Measurements from ENCODE around the gene PKD2L1.
A peak's percentile ranks its signal among the peaks of the same experiment; 100 is the strongest.
"Not testable (repeated sequence)": the region's sequence is repeated elsewhere in the genome, so short reads cannot be mapped to it uniquely, and the experiment has no call there.

The PKD2L1 gene

DNA sequence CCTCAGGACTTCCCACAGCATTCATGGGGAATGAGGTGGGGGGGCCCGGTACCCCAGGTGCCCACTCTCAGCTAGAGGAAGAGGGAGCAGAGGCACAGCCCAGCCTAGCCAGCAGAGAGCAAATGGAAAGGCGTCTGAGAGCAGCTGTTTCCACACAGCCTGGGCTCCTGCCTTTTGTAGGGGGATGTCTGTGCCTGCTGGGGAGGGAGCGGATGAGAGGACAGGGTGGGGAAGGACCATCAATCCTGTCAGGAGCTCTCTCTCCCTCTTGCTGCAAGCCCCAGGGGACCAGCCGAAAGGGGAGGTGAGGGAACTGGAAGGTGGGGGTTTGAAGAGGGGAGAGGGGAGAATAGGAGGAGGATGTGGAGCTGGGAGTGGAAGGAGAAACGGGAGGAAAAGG lies at the start of gene PKD2L1:
Gene PKD2L1 (minus strand): TSS at position 150 of the 400 bp plus-strand sequence. CDS start 125 bp downstream, at position 25.
- no peak for DNase-seq

DNA sequence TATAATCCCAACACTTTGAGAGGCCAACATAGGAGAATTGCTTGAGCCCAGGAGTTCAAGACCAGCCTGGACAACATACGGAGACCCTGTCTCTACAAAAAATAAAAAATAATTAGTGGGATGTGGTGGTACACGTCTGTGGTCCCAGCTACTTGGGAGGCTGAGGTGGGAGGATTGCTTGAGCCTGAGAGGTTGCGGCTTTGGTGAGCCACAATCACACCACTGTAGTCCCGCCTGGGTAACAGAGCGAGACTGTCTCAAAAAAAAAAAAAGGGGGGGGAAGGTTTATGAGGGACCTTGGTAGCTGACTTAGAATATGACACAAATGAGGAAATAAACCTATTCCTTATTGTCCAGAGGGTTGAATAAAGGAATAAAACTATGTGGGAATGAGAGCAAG lies 47.8 kb upstream of the PKD2L1 start:
- no peak for DNase-seq

DNA sequence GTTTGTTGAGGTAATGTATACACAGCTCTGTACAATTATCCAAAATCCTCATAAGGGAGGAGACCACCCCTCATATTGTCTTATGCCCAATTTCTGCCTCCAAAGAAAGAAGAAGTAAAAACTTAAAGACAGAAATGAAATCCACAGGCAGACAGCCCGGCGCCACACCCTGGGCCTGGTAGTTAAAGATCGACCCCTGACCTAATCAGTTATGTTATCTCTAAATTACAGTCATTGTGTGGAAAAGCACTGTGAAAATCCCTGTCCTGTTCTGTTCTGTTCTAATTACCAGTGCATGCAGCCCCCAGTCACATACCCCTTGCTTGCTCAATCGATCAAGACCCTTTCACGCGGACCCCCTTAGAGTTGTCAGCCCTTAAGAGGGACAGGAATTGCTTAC lies 46.6 kb upstream of the PKD2L1 start:
- DNase-seq: not testable (repeated sequence)

DNA sequence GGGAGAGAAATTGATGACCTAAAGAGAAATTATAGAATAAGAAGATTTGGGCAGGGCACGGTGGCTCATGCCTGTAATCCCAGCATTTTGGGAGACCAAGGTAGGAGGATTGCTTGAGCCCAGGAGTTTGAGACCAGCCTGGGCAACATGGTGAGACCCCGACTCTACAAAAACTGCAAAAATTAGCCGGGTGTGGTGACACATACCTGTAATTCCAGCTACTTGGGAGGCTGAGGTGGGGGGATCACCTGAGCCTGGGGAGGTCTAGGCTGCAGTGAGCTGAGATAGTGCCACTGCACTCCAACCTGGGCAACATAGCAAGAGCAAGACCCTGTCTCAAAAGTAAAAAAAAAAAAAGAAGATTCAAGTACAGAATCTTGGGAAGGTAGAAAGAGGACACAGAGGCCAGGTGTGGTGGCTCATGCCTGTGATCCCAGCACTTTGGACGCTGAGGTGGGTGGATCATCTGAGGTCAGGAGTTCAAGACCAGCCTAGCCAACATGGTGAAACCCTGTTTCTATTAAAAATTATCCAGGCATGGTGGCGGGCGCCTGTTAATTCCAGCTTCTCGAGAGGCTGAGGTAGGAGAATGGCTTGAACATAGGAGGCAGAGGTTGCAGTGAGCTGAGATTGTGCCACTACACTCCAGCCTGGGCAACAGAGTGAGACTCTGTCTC lies 44.8 kb upstream of the PKD2L1 start:
- not testable (repeated sequence) for DNase-seq

DNA sequence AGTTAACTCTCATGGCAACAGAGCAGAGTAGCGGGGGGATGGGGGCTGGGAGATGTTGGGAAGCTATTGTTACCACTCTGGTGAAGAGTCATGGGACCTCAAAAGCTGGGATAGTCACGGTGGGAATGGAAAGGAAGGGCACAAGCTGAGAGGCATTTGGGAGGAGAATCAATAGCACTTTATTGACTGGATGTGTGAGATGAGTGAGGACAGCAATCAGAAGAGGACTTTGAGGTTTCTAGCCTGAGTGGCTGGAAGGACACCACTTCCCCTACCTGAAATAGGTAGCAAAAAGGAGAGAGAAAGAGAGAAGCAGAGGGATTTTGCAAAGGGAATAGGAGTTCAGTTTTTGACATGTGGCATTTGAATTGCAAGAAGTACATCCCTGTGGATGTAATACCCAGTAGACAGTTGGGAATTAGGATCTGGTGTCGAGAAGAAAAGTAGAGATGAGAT lies 44.2 kb upstream of the PKD2L1 start:
- no peak for DNase-seq

DNA sequence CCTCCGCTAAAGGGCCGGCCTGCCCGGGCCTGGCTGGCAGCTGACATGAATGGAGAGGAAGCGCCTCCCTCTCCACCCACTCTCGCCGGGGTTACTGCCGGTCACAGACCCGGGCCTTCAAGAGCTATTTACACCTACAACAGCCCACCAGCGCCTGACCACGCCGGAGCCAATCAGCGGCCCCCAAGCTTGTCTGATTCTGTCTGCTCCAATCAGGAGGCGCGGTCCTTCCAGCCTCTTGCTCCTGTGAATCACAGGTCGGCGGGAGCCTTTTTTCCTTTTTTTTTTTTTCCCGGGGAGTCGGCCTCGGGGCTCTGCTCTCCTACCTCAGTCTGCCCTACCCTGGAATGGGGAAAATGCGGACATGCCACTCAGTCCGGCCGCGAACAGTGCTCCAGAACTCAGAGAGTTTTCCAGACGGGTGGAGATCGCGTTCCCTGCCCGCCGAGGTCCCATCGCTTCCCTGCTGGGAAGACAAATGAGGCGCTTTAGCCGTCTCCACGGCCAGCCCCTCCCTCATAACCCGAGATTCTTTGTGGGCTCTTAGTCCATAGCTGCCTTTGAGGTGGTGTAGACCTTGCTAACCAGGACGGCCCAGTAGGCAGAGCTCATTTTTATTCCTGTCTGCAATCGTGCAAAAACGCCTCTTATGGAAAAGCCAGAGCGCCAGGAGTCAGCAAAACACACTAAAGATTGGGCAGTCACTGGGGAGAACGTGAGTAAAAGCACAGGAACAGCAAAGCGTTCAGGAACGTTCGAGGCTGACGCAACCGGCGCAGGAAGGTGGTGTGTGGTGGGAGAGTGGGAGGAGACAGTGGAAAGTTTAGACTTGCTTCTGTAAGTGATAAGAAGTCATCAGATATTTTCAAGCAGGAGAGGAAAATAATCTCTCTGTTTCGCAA lies 43.5 kb upstream of the PKD2L1 start:
- DNase-seq: peak; percentile 87

DNA sequence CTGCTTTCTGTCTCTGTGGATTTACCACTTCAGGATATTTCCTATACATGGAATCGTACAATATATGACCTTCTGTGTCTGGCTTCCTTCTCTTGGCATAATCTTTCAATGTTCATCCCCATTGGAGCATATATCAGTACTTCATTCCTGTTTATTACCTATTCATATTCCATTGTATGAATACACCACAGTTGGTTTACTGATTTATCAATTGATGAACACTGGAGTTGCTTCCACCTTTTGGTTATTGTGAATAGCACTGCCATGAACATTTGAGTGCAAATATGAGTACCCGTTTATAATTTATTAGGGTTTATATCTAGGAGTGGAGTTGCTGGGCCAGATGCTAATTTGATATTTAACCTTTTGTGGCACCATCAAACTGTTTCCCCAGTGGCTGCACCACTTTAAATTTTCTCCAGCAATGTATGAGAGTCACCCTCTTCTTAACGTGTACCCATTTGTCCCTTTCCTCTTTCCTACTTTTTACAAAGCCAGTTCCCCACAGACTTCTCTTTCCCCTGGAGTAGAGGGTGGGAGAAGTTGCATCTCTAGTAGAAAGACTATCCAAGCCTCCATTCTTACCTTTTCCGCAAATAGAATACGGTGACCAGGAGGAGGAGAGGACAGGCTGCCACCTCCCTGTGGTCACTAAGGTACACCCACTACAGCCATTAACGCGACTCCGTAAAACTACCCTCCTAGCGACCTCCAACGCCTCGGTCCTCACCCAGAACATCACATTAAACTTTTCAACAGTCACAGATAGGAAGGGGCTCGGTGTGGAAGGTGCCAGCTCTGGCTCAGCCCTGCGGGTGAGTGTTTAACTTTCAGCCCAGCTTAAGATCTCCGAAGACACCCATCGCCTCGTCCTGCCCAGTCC lies 42.6 kb upstream of the PKD2L1 start:
- no peak for DNase-seq

DNA sequence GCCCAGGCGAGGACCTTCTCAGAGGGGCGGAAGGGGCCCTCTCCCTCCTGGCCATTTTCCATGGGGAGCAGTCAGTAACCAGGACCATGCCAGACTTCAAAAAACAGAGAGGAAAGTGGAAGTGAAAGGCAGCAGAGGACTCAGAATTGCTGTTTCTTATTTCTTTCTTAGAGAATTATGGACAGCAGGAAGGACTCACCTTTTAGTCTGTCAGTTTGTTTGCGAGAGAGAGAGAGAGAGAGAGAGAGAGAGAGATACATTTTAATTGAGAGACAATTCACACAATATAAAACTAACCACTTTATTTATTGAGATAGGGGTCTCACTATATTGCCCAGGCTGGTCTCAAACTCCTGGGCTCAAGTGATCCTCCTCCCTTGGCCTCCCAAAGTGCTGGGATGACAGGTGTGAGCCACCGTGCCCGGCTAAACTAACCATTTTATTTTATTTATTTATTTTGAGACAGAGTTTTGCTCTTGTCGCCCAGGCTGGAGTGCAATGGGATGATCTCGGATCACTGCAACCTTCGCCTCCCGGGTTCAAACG lies 41.5 kb upstream of the PKD2L1 start:
- DNase-seq: no peak

GRCh38 chr10:100370714-100371481 lies 40.9 kb upstream of the PKD2L1 start:
- DNase-seq: peak; percentile 40

DNA sequence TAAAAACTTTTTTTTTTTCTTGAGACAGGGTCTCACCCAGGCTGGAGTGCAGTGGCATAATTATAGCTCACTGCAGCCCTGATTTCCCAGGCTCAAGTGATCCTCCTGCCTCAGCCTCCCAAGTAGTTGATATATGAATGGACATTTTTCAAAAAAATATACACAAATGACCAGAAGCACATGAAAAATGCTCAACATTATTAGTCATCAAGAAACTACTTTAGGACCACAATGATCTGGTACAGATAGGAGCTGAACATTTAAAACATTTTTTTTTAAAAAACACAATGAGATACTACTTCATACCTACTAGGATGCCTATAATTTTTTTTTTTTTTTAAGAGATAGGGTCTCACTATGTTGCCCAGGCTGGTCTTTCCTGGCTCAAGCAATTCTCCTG lies 38.7 kb upstream of the PKD2L1 start:
- DNase-seq: no peak

DNA sequence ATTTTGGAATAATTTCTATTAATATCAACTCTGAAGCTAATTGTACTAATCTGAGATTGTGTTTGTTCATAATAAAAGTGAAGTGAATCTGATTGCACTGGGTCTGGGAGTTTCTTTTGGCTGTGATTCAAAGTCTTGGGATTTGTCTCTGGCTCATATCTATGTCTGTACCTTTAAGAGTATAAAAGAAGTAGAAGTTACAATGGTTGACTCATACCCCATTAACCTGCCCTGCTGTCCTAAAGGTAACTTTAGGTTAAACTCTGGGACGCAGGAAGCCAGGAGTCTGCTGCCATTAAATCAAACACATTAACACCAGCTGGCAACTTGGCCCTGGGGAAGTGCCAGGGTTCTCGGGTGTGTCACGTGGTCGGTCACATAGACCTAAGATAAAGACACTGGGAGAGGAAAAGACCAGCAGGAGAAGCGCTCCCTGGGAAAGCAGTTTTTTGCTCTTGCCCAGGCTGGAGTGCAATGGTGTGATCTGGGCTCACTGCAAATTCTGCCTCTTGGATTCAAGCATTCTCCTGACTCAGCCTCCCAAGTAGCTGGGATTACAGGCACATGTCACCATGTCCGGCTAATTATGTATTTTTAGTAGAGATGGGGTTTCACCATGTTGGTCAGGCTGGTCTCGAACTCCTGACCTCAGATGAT lies 34.8 kb upstream of the PKD2L1 start:
- no peak for DNase-seq

GRCh38 chr10:100364175-100364574 lies 34.1 kb upstream of the PKD2L1 start:
- DNase-seq: no peak

- DNase-seq: no peak
Observed at GRCh38 chr10:100362570-100363496, 32.8 kb upstream of the PKD2L1 start.

DNA sequence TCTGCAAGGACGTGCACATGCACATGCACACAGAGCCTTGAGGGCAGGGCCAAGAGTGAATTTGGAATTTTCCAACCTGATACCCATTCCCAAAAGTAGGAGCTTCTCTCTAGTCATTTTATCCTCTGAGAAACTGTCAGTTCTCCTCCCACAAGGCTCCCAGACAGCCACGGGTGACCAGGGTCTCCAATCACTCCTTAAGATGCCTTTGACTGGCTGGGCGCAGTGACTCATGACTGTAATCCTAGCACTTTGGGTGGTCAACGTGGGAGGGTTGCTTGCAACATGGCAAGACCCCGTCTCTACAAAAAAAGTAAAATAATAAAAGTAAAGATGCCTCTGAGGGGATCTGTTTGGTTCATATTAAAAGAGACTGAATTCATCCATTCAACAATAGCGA lies 30.2 kb upstream of the PKD2L1 start:
- DNase-seq: no peak

- DNase-seq: no peak
Observed at GRCh38 chr10:100359529-100360150, 29.6 kb upstream of the PKD2L1 start.

DNA sequence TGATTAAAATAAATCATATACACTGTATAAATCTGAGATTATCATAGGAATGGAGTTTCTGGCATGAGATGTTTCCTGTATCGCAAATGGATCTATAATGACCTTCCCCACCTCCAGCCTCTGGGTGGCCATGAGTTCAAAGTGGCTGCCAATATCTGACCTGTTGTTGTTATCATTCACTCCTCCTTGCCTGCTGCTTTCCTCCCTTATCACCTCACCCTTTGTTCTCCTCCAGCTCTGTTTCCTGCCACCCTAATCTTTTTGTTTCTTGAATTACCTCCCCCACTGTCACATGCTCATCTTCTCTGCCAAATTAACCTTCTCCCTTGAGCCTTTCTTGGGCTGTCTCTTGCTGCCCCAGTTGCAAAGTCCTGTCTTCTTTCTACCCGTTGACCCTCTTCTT lies 29.0 kb upstream of the PKD2L1 start:
- DNase-seq: no peak

- DNase-seq: no peak
Observed at GRCh38 chr10:100357059-100357858, 27.2 kb upstream of the PKD2L1 start.

DNA sequence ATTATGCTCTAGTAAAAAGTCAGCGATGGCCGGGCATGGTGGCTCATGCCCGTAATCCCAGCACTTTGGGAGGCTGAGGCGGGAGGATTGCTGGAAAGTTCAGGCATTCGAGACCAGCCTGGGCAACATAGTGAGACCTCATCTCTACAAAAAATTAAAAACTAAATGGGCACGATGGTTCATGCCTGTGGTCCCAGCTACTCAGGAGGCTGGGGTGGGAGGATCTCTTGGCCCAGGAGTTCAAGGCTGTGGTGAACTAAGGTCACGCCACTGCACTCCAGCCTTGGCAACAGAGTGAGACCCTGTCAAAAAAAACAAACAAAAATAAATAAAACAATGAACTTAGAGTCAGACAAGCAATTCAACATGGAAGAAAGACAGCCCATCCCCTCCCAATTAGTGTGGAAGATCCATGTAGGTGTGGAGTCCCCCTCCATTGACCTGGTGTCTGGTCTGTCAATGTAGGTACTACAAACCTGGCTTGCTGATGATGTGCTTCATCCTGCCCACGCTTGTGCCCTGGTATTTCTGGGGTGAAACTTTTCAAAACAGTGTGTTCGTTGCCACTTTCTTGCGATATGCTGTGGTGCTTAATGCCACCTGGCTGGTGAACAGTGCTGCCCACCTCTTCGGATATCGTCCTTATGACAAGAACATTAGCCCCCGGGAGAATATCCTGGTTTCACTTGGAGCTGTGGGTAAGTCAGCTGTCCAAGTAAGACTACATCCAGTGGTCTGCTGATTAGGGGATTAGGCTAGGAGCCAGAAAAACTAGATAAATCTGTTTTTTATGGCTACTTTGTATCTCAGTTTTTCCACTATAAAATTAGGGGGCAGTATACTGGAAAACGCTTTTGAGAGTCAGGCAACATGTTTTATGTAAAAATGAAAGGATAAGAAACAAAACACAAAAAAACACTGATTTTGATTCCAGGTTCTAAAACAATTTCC lies 26.3 kb upstream of the PKD2L1 start:
- no peak for DNase-seq

Data from stimulated activated naive CD4-positive, alpha-beta T cell treated with Interleukin-2 at 50 U/mL for 16 hours (primary cell).